Mesothelial cell of epicardium (in vitro differentiated cells): Measurements from ENCODE around the gene HMBS. TPM values are rescaled to one million over a fixed set of nuclear protein-coding genes. Genes with fewer than 3 reads are reported as not detected.
A peak's percentile ranks its signal among the peaks of the same experiment; 100 is the strongest.

ENCODE experiments used
- DNase-seq, 2 experiments: peaks; one replicate each; pipeline ENCODE4 v3.0.0; 2021; ENCODE audit warnings: low spot score in 2 of 2; ENCODE audit not compliant: unreplicated experiment in 2 of 2
- H3K27ac Mint-ChIP-seq: 2 replicates; pipeline ENCODE4 v1.8.0; 2021; ENCODE audit warnings: mixed read lengths
- H3K27me3 Mint-ChIP-seq: 2 replicates; pipeline ENCODE4 v1.8.0; 2021; ENCODE audit warnings: low read depth, mixed read lengths
- H3K36me3 Mint-ChIP-seq: 2 replicates; pipeline ENCODE4 v1.8.0; 2021; ENCODE audit warnings: mixed read lengths
- H3K4me1 Mint-ChIP-seq: 2 replicates; pipeline ENCODE4 v1.8.0; 2021; ENCODE audit warnings: mixed read lengths
- H3K4me3 Mint-ChIP-seq: 2 replicates; pipeline ENCODE4 v1.8.0; 2021; ENCODE audit warnings: mild to moderate bottlenecking, moderate library complexity, mixed read lengths
- H3K9me3 Mint-ChIP-seq: 2 replicates; pipeline ENCODE4 v1.8.0; 2021; ENCODE audit warnings: mixed read lengths
- total RNA-seq: library from RNA; stranded (reverse); gene quantifications from 3 replicates; pipeline ENCODE4 v1.2.1, GENCODE V29; 2021
- TF ChIP-seq, protein P1 (sequence below): fragments of 200-600 bp; sonication (generic); IDR thresholded peaks from one replicate; pipeline ENCODE4 v1.5.0; 2021; ENCODE audit warnings: antibody characterized with exemption; ENCODE audit not compliant: unreplicated experiment

HMBS gene
- total RNA-seq, 1 donor from 2014 or later, result 28.1 TPM

DNA sequence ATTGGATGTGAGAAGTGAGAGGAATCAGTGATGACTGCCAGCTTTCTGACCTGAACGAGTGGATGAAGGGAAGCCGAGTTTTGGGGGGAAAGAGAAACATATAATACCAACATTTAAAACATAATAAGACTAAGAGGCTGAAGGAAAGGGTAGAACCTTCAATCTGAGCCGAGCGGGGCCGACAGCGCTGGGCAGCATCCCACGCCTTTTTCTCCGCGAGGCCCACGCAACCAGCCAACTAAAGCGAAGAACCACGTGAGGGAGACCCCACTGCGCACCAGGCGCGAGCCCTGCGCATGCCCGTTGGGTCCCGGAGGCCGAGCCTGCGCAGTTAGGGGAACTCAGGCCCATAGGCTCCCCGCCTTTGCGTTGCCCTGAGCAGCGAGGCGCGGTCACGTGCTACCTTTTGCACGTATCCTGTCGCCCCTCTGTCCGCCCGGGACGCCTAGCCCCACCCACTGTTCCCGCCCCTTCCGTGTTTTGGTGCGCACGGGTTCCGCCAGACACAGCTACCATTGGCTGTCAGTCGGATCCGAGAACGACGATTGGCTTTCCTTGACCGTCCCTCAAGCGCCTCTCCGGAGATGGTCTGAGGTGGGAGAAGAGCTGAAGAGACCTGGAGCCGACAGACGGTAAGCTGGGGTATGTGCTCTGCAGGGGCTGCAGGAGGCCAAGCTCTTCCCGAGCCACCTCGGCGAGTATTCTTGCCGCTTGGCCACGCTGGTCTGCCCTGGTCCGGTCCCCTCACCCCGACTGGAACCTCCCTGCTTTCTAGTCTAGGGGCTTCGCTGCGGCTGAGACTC lies 36.5 kb downstream of the HMBS start, which contains the start of gene HINFP:
Gene HINFP, plus strand, starts transcription at position 573 of the 803 bp plus-strand sequence. CDS start 5,365 bp downstream, outside the sequence.
- H3K9me3 Mint-ChIP-seq, result no peaks in the 10 kb centered on the region
- no peaks in the 10 kb centered on the region for H3K27me3 Mint-ChIP-seq
- peak within 1 kb of the TSS; percentile 93 for H3K27ac Mint-ChIP-seq

DNA sequence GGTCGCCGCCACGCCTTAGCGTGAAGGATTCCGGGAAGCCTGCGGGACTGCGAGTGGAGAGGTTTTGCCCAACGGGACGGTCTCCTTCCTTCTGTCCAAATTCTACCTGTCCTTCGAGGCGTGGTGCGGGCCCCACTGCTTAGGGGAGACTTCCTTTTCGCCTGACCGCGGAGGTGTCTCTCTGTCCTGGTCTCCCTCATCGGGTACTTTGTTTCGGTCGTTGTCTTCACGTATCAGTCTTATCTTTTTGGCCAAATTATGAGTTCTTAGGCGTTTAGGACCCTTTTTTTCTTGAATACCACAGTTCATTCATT lies 37.1 kb downstream of the HMBS start:
- peaks cover 8% of the 10 kb centered on the region for H3K36me3 Mint-ChIP-seq
- no peak for DNase-seq
- H3K4me1 Mint-ChIP-seq, result peaks cover 22% of the 10 kb centered on the region
- TF ChIP-seq, protein P1, sequence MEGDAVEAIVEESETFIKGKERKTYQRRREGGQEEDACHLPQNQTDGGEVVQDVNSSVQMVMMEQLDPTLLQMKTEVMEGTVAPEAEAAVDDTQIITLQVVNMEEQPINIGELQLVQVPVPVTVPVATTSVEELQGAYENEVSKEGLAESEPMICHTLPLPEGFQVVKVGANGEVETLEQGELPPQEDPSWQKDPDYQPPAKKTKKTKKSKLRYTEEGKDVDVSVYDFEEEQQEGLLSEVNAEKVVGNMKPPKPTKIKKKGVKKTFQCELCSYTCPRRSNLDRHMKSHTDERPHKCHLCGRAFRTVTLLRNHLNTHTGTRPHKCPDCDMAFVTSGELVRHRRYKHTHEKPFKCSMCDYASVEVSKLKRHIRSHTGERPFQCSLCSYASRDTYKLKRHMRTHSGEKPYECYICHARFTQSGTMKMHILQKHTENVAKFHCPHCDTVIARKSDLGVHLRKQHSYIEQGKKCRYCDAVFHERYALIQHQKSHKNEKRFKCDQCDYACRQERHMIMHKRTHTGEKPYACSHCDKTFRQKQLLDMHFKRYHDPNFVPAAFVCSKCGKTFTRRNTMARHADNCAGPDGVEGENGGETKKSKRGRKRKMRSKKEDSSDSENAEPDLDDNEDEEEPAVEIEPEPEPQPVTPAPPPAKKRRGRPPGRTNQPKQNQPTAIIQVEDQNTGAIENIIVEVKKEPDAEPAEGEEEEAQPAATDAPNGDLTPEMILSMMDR, result no peak
- peak overlapping the region; percentile 89 for H3K4me3 Mint-ChIP-seq
- peak overlapping the region; percentile 93 for H3K27ac Mint-ChIP-seq
- H3K27me3 Mint-ChIP-seq, result no peaks in the 10 kb centered on the region
- H3K9me3 Mint-ChIP-seq, result no peaks in the 10 kb centered on the region

More for the DNA sequence above, 36.5 kb downstream of the HMBS start, which contains the start of gene HINFP:
- H3K36me3 Mint-ChIP-seq, result peaks cover 8% of the 10 kb centered on the region
- TF ChIP-seq, protein P1, result no peak
- peak within 1 kb of the TSS; percentile 89 for H3K4me3 Mint-ChIP-seq
- peak; percentile 99 for DNase-seq
- peaks cover 22% of the 10 kb centered on the region for H3K4me1 Mint-ChIP-seq

DNA sequence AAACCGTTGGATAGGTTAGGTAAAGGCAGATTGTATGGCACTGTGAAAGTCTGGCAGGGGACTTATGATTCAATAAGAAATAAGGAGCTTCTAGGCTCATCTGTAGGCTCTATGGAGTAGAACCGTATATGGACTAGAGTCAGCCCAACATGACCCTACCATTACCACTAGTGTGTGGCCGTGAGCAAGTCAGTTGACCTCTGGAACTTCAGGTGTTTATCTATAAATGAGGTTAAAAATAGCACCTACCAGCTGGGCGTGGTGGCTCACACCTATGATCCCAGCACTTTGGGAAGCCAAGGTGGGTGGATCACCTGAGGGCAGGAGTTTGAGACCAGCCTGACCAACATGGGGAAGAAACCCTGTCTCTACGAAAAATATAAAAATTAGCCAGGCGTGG lies 41.1 kb downstream of the HMBS start:
- Mint-ChIP-seq H3K27ac (no peak overlapping the region), H3K4me1 (peaks cover 14% of the 10 kb centered on the region), H3K9me3 (no peaks in the 10 kb centered on the region), H3K4me3 (no peak overlapping the region), H3K36me3 (peaks cover 9% of the 10 kb centered on the region), H3K27me3 (no peaks in the 10 kb centered on the region)
- DNase-seq, result no peak
- TF ChIP-seq, protein P1, result no peak

DNA sequence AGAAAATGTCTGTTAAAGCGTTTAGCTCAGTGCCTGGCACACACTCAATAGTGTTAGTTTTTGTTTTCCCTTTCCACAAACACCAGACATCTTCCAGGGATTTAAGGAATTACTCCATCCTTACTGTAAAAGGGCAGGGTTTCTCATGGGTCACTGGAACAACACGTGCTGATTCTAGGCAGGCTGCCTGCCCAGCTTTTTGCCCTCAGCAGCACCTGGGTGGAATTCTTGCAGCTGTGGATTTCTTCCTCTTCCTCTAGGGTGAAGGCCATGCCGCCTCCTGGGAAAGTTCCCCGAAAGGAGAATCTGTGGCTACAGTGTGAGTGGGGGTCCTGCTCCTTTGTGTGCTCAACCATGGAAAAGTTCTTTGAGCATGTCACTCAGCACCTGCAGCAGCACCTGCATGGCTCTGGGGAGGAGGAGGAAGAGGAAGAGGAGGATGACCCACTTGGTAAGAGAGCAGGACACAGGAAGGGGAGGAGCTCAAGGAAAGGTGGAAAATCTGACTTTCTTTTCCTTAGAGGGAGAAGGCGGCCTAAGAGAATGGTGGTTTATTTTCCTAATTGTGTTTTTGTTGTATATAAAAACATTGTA lies 42.1 kb downstream of the HMBS start:
- Mint-ChIP-seq H3K4me1 (peaks cover 11% of the 10 kb centered on the region), H3K27ac (peak overlapping the region; percentile 5), H3K36me3 (peaks cover 13% of the 10 kb centered on the region), H3K27me3 (no peaks in the 10 kb centered on the region), H3K4me3 (no peak overlapping the region), H3K9me3 (no peaks in the 10 kb centered on the region)
- DNase-seq, result no peak
- TF ChIP-seq, protein P1, result no peak

DNA sequence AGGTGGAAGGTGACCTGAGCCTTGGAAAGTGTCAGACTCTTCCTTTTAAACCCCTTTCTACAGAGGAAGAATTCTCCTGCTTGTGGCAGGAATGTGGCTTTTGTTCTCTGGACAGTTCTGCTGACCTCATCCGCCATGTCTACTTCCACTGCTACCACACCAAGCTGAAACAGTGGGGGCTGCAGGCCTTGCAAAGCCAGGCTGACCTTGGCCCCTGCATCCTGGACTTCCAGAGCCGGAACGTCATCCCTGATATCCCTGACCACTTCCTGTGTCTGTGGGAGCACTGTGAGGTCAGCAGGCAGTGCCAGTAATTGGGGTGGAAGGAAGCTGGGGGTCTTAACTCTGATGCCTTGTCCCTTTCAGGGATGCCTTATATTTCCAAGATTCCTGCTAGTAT lies 46.0 kb downstream of the HMBS start:
- Mint-ChIP-seq H3K9me3 (no peaks in the 10 kb centered on the region), H3K4me3 (no peak overlapping the region), H3K27me3 (no peaks in the 10 kb centered on the region), H3K4me1 (no peaks in the 10 kb centered on the region), H3K27ac (no peak overlapping the region), H3K36me3 (peaks cover 23% of the 10 kb centered on the region)
- DNase-seq, result no peak
- TF ChIP-seq, protein P1, result no peak
